HG03442 (cell line): Measurements from ENCODE around the gene IGSF6.
"Not testable (repeated sequence)": the region's sequence is repeated elsewhere in the genome, so short reads cannot be mapped to it uniquely, and the experiment has no call there.

Experiments
- ATAC-seq: cut with Tn5 transposase; IDR thresholded peaks from one replicate; pipeline ENCODE4 v1.9.1; 2021; ENCODE audit warnings: mild to moderate bottlenecking, moderate library complexity; ENCODE audit not compliant: unreplicated experiment

IGSF6 gene

DNA sequence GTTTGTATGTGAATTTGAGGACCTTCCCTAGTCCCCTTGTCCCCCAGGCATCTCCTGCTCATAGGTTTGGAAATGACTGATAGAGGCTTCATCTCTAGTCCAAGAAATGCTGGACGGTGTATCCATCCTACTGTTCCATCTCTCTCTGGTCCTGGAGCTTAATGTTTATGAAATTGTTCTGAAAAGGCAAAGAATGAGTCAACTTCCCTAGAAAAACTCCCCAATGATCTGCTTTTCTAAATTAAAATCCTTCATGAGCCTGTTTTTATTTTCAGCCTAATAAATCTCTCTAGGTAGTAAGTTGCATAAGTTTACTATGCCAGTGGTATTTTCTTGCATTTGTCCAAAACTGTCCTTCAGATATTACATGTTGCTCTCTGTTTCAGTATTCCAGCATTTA is 2.1 kb upstream of the IGSF6 start:
- no peak for ATAC-seq

DNA sequence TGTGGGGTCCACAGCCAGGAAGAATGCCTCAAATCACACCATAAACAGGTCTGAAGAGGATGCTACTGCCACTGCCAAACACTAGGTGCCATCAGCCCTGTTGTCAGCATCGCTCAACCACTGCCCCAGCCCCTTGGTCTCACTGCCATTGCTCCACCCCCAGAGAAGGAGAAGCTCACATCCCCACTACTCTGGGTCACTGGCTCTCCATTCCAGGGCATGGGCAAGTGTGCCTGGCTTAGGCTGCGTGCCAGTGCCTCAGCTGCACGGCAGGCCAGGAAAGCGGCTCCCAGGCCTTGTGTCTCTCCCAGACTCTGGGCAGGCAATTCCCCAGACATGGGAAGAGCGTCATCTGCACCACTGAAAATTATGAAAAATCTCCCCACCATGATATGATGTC is 1.2 kb upstream of the IGSF6 start:
- no peak for ATAC-seq

- no peak for ATAC-seq
Observed at GRCh38 chr16:21651515-21651914, 893 bp downstream of the IGSF6 start.

DNA sequence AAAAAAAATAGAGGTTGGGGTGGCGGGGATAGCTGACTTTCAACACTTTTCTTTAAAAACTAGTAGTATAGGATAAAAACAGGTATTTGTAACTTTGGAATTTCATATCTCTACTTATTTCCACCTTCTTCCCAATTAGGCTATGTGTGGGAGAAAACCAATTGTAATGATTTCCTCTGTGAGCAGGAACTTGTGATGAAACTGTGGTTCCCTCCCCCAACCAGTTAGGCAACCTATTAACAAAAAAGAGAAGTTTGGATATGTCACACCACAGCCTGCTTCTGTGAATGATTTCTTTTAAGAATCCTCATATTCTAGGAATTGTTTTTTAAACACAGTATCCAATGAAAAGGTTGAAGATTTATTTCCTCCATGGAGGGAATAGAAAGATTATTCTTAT is 1.9 kb downstream of the IGSF6 start:
- no peak for ATAC-seq

DNA sequence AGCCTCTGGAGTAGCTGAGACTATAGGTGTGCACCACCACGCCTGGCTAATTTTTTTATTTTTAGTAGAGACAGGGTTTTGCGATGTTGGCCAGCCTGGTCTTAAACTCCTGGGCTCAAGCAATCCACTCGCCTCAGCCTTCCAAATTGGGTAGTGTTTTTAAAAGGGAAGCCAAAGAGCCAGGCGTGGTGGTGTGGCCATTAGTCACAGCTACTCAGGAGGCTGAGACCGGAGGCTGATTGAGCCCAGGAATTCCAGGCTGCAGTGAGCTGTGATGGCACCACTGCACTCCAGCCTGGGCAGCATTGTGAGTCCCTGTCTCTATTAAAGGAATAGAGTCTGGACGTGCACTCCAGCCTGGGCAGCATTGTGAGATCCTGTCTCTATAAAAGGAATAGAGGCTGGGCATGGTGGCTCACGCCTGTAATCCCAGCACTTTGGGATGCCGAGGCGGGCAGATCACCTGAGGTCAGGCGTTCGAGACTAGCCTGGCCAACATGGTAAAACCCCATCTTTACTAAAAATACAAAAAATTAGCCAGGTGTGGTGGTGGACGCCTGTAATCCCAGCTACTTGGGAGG is 2.5 kb downstream of the IGSF6 start:
- not testable (repeated sequence) for ATAC-seq

- ATAC-seq: no peak
Observed at GRCh38 chr16:21647562-21648164, 4.7 kb downstream of the IGSF6 start.

DNA sequence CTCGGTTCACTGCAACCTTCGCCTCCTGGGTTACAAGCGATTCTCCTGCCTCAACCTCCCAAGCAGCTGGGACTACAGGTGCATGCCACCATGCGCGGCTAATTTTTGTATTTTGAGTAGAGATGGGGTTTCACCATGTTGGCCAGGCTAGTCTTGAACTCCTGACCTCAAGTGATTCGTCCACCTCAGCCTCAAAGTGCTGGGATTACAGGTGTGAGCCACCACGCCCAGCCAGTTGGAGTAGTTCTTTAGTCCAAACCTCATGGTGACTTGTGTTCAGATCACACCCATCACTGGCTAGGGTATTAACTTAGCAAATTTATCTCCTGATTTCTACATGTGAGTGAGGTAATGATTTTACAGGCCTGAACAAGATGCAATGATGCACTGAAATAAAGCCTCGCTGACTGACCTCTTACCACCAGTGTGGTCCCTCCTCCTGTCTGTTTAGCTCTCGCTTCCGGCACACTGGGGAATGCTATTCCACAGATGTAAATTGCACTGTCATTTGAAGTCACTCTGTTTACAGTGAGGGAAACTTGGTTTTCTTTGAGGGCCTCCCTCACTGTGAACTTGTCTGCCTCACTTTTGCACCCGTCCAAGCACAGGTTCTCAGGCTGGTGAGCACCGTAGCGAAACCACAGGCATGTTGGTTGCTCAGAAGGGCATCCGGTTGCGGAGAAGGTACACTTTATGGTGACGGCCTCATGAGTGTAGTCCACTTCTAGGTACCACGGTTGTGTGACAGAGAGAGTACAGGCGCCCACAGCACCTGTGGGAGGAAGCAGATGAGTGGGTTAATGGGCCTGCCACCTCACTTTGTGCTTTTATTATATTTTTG is 5.5 kb downstream of the IGSF6 start:
- peak; percentile 81 for ATAC-seq

DNA sequence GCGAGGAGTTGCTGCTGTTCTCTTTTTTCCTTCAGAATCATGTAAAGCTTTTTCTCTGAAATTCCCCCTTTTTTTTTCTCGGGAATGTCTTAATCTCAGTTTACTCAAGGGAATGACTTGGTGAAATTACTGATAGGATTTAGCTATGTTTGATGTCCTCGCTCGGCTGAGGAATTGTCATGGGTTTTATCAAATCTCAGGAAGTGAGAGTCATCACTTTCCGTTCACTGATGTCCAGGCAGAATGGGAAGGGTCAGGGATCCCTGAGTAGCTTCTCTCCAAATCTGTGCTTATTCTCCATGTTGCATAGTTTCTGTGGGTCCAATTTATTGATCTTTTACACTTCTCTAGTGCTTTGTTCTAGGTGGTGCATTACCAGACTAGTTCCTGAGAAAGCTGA is 6.3 kb downstream of the IGSF6 start:
- no peak for ATAC-seq

DNA sequence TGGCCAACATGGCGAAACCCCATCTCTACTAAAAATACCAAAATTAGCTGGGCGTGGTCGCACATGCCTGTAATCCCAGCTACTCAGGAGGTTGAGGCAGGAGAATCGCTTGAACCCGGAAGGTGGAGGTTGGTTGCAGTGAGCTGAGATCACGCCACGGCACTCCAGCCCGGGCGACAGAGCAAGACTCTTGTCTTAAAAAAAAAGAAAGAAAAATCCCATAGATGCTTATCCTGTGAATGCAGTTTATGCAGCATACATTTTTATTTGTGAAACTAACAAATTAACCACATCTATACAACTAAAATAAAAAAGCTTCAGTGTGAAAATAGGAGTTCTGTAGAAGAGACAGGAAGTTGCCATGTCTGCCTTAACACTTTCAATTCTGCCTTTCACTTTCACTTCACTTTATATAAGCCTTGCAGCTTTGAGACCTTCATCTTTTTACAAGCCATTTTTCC is 7.1 kb downstream of the IGSF6 start:
- no peak for ATAC-seq

- ATAC-seq: no peak
Observed at GRCh38 chr16:21644674-21645073, 7.7 kb downstream of the IGSF6 start.

DNA sequence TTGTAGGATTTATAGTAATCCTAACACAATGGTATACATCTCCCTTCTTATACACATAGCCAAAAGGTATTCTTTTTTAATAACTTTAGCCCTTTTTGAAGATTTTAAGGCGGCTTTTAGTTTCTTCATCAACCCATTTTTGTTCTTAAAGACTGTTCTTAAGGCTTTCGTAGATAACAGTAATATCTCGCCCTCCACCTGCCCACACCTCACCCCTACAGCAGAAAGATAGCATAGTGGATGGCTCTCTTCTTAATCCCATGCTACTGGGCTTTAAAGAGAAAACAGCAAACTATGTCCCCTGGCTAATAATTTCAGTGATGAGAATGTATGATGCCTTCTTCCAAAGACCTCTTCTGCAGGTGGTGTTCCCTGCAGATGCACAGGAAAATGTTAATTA is 8.6 kb downstream of the IGSF6 start:
- no peak for ATAC-seq

GRCh38 chr16:21642861-21643260 is 9.5 kb downstream of the IGSF6 start:
- ATAC-seq: no peak

DNA sequence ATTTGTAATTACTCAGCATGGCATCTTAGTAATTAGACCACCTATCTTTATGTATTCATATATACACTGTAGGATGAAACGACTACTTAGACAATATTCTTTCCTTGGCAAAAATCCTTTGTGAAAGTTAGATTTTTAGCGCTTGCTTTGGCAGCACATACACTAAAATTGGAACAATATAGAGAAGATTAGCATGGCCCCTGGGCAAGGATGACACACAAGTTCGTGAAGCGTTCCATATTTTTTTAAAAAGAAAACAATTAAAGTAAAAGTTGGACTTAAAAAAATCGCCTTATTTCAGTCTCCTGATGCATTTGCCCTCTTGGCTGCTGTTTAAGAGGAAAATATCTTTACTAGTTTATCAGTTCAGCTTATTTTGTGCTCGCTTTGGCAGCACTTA is 10.5 kb downstream of the IGSF6 start:
- no peak for ATAC-seq

- no peak for ATAC-seq
Observed at GRCh38 chr16:21639493-21639892, 12.9 kb downstream of the IGSF6 start.

- ATAC-seq: no peak
Observed at GRCh38 chr16:21638573-21638975, 13.8 kb downstream of the IGSF6 start.

DNA sequence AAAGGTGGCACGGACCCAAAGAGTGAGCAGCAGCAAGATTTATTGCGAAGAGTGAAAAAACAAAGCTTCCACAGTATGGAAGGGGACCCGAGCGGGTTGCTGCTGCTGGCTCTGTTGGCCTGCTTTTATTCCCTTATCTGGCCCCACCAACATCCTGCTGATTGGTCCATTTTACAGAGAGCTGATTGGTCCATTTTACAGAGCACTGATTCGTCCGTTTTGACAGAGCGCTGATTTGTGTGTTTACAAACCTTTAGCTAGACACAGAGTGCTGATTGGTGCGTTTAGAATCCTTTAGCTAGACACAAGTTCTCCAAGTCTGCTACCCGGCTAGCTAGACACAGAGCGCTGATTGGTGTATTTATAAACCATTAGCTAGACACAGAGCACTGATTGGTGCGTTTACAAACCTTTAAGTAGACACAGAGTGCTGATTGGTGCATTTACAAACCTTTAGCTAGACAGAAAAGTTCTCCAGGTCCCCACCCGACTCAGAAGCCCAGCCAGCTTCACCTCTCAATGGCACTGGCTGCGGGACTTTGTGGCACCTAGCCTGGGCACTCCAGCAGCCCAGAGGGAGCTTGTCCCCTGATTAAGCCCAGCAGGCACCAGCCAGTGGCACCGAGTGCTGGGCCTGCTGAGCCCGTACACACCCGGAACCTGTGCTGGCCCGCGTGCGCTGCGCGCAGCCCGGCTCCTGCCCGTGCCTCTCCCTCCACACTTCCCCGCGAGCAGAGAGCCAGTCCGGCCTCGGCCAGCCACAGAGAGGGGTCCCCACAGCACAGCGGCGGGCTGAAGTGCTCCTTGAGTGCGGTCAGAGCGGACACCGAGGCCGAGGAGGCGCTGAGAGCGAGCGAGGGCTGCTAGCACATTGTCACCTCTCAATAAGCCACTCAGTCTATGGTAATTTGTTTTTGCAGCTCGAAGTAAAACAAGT is 15.1 kb downstream of the IGSF6 start:
- ATAC-seq: no peak

GRCh38 chr16:21635694-21636093 is 16.7 kb downstream of the IGSF6 start:
- ATAC-seq: not testable (repeated sequence)

DNA sequence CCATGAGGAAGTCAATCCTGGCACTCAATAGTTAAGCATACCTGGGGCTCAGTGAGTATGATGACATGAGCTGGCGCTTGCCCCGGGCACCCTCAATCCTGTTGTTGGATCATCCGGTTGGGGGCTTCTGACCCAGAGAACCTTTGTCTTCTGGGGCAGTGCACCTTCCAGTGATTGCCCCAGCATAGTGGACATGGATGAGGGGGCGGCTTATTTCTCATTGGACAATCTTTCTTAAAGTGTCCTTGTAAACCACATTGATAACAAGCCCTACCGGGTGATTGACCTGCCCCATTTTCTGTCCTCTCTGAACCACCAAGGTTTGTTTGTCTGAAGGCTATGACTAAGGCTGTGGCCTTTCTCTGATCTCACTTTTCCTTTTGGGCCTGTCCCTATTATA is 18.2 kb downstream of the IGSF6 start:
- ATAC-seq: no peak

- not testable (repeated sequence) for ATAC-seq
Observed at GRCh38 chr16:21631951-21632575, 20.3 kb downstream of the IGSF6 start.

DNA sequence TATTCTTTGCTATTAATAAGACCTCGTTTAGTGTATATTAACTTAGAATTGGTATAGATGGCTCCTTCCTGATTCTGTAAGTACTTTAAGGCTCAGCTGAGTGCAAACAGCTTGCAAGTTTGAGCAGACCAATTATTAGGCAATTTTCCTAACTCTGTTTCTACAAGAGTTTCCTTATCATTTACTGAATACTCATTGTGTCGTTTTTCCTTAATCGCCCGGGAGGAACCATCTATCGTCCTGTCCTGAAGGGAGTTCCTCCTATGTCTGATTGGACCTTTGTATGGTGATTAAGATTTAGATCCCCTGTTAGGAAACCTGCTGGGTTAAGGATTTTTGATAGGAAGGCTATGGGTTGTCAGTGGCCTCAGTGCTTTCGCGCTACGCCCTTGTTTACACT is 21.0 kb downstream of the IGSF6 start:
- not testable (repeated sequence) for ATAC-seq

DNA sequence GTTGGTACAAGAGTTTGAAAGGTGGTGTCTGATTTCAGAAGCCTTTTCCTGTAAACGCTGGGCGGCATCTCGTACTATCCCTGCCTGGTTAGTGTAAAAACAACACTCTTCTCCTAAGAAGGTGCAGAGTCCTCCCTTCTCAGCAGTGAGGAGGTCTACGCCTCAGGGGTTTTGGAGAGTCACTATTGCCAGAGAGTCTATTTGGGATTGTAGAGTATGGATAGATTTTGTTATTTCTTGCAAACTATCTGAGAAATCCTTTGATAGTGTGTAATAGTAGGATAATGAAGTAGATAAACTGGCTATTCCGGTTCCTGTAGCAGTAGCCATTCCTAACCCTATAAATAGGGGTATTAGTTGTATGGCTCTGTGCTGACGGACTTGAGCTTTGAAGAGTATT is 21.5 kb downstream of the IGSF6 start:
- ATAC-seq: not testable (repeated sequence)
